ENCODE data around the gene HMOX1.

Gene HMOX1, protein sequence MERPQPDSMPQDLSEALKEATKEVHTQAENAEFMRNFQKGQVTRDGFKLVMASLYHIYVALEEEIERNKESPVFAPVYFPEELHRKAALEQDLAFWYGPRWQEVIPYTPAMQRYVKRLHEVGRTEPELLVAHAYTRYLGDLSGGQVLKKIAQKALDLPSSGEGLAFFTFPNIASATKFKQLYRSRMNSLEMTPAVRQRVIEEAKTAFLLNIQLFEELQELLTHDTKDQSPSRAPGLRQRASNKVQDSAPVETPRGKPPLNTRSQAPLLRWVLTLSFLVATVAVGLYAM

DNA sequence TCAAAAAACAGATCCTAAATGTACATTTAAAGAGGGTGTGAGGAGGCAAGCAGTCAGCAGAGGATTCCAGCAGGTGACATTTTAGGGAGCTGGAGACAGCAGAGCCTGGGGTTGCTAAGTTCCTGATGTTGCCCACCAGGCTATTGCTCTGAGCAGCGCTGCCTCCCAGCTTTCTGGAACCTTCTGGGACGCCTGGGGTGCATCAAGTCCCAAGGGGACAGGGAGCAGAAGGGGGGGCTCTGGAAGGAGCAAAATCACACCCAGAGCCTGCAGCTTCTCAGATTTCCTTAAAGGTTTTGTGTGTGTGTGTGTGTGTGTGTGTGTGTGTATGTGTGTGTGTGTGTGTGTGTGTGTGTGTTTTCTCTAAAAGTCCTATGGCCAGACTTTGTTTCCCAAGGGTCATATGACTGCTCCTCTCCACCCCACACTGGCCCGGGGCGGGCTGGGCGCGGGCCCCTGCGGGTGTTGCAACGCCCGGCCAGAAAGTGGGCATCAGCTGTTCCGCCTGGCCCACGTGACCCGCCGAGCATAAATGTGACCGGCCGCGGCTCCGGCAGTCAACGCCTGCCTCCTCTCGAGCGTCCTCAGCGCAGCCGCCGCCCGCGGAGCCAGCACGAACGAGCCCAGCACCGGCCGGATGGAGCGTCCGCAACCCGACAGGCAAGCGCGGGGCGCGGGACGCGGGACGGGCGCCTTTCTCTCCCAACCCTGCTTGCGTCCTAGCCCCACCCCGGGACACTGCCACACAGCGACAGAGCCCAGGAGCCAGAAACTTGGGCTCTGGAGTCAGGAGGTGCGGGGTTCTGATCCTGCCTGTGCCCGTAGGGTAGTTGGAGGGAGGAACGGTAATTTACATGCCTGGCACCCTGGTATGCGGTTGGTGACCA is at the start of gene HMOX1:
TSS of gene HMOX1 (plus strand) at position 560 of the 887 bp plus-strand sequence. CDS start at position 638, 78 bp downstream.
- peak; percentile 38 for DNase-seq

DNA sequence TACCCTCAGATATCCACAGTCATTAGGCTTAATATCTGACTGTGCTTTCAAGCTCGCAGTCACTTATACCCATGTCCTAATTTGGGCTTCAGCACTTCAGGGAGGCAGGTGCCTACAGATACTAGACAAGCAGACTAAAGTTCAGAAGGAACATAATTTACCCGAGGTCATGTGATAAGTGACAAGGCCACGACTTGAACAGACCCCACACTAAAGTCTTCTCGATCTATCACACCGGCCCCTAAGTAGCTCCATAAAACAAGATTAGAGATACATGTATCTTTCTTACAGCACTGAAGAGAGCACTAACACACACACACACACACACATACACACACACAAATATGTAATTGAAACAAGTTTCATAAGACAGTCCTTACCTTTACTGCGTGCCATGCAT is 48.6 kb upstream of the HMOX1 start:
- no peak for DNase-seq

- DNase-seq = no peak
Measured at GRCh38 chr22:35333220-35333619, 47.7 kb upstream of the HMOX1 start.

- DNase-seq = no peak
Measured at GRCh38 chr22:35334004-35334403, 46.9 kb upstream of the HMOX1 start.

- DNase-seq = no peak
Measured at GRCh38 chr22:35335468-35335867, 45.4 kb upstream of the HMOX1 start.

- DNase-seq = no peak
Measured at GRCh38 chr22:35335936-35336781, 44.7 kb upstream of the HMOX1 start.

DNA sequence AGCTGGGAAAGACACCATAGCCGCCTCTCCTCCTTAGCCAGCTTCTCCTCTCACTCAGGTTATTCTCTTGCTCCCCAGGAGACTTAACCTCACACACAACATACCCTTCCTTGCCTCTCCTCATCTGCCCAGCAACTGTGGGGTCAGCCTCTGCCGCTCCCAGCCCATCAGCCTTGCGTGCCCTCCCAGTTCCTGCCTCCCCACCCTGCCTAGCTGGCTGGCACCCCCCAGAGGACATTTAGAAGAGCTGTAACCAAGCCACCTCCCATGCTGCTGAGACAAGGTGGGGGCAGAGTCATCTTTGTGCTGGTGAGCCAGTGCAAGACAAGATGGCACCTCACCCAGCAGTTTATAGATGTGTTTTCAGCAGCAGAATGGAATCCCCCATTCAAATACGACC is 43.0 kb upstream of the HMOX1 start:
- no peak for DNase-seq

DNA sequence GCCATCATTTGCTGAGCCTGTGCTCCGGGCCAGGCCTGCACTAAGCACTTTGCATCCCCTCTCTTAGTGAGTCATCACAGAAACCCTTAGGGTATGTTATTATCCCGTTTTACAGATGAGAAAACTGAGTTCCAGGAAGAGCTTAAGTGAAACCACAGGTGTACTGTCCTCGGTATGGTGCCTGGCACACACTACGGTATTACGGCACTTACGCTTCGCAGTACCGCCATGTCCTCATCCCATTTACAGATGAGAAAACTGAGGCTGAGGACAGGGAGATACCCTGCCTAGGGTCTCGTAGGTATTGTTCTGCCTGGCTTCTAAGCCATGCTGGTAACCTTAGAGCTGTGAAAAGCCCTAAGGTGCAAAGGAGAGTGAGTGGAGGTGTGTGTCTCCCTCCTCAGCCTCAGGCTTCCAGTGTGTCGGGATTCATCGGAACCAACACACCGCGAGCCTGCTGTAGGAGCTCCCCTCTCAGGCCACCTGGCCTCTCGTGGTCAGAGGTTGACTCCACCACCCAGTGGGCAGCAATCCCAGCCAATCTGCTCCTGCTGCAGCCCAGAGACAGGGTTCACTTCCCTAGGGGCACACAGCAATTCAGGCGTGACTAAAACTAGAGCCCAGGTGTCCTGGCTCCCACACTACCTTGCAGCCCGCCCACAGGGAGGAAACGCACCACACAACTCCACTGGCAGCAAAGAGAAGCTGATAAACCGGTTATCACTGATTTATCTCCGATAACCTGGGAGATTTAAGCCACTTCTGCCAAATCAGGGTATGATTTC is 39.6 kb upstream of the HMOX1 start:
- no peak for DNase-seq

DNA sequence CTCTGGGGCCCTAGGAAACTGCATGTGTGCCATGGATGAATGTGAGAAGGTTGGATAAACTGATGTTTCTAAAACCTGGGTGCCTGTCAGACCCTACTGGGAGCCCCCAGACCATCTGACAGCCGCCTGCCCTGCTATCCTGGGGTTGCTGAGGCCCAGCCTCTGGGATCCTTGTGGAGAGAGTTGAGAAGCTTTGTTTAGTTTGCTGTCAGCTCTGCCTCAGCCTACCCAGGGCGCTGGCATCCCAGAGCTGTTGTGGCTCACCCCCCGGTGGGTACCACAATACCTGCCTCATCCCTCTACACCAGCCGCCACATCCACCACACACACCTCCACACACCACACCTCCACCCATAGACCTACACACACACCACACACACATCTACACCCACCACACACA is 38.5 kb upstream of the HMOX1 start:
- no peak for DNase-seq

- no peak for DNase-seq
Measured at GRCh38 chr22:35343664-35344550, 37.0 kb upstream of the HMOX1 start.

- no peak for DNase-seq
Measured at GRCh38 chr22:35344956-35345690, 35.8 kb upstream of the HMOX1 start.

- DNase-seq = no peak
Measured at GRCh38 chr22:35345808-35346505, 34.9 kb upstream of the HMOX1 start.

GRCh38 chr22:35346596-35347220 is 34.2 kb upstream of the HMOX1 start:
- DNase-seq = no peak

DNA sequence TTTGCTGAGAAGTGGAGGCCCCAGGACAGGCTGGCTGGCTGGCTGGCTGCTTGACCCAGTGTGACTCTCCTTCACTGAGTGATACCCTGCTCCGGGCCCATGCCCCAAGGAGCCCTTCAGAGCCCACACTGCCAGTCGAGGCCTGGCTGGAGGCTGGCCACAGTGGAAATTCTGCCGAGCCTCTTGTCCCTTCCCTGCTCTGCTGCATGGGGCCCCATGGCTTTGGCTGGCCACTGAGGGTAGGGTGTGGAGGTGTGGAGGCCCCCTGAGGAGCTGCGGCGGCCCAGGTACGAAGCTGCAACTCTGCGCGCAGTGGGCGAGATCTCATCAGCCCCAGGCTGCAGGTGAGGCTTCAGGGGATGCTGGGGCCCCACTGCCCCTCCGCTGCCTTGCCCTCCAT is 33.4 kb upstream of the HMOX1 start:
- DNase-seq = no peak

DNA sequence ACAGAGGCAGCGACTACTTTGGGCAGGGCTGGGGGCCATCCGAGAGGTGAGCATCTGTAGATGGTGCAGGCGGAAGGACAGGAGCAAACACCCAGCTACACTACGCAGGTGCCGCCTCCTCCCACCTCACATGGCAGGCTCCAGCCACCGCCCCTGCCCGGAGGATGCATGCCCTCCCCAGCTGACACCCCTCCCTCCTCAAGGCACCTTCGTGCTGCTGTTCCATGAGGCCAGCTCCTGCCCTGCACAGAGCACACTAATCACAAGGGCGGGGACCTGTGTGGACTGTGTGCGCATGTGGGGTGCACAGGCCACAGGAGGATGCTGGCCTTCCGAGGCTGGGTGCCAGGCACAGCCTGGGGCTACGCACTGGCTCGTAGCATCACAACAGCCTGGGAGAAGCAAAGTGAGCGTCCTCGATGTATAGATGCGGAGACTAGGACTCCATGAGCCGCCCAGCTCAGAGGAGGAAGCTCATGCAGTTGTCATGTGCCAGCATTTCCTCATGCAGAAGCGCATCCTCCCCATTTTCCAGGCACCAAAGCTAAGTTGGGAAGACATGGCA is 32.8 kb upstream of the HMOX1 start:
- DNase-seq = no peak

DNA sequence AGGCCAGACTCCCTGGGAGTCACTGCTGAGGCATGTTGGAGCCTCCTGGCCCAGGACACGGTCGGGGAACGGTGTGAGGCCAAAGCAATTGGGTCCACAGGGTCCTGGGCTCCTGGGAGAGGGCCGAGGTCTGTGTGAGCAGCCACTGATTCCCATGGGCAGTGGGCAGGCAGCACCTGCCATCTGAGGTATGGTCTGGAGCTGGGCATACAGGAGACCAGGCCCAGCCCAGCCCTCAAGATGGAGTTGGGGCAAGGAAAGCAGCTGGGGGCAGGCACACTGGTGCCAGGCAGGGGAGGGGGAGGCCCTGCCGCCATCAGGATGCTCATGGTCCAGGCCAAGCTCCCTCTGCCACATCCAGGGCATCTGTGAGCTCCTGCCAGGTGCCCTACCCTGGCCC is 32.2 kb upstream of the HMOX1 start:
- DNase-seq = no peak

DNA sequence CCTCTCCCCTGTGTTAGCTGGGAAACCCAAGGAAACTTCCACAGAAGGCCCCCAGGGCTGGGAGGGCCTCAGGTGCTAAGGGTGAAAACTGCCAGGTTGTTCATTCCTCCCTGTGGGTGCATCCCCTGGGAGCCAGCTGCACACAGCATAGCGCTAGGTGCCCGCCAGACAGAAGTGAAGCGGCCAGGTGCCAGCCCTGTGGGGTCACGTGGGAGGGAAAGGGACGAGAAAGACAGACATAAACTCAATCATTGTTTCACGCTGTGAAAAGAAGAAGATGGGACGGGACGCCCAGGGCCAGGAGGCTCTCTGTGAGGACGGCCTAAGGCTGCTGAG is 31.6 kb upstream of the HMOX1 start:
- no peak for DNase-seq

DNA sequence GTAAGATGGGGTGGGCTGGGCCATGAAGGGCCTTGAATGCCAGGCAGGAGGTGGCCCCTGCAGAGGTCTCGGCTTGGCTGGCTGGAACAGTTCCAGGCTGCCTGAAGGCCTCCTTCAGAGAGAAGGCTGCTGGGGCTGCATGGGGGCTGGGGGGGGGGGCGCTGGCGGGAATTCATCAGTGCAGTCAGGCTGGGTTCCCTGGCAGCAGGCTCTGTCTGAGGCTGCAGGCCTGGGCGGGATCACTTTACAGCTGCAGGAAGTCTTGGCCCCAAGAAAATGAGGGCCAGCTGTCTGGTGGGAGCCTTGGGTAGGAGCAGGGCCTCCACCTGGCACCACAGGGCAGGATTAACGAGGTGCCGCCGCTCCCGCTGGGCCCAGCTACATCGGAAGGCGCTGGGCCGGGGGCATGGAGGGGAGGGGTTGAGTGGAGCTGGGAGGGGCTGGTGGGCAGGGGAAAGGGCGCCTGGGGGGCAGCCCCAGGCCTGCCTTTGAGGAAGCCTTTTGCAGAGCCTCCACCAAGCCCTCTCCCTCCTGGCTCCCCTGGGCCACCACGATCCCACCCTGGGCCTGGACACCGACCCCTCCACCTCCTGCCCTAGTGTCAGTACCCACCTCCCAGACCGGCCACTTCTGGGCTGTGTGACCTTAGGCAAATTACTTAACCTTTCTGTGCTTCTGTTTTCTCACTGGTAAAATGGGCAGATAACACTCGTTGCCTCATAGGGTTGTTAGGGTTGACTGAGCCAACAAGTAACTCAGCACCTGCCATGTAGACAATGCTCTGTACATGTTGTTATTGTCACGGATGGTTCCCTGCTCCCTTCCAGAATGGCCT is 31.0 kb upstream of the HMOX1 start:
- DNase-seq = no peak
